ENCODE measurements around the gene PYGM.
"Not testable (repeated sequence)": the region's sequence is repeated elsewhere in the genome, so short reads cannot be mapped to it uniquely, and the experiment has no call there.

The PYGM gene

DNA sequence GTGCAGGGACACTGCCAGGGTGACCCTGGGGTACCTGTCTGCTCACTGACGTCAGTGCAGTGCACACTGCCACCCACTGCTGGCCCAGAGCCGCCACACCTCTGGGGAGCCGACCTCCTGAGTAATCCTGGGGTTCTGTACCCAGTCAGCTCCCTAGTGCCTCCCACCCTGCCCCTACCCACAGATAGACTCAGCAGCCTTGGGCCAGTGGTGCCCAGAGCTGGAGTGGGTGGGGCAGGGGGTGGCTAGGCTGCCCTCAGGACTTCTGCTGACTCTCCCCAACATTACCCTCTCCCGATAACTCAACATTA, 42.6 kb downstream of the PYGM start:
- no peak for DNase-seq (ENCODE audit: low spot score)
- FAIRE-seq: no peak

DNA sequence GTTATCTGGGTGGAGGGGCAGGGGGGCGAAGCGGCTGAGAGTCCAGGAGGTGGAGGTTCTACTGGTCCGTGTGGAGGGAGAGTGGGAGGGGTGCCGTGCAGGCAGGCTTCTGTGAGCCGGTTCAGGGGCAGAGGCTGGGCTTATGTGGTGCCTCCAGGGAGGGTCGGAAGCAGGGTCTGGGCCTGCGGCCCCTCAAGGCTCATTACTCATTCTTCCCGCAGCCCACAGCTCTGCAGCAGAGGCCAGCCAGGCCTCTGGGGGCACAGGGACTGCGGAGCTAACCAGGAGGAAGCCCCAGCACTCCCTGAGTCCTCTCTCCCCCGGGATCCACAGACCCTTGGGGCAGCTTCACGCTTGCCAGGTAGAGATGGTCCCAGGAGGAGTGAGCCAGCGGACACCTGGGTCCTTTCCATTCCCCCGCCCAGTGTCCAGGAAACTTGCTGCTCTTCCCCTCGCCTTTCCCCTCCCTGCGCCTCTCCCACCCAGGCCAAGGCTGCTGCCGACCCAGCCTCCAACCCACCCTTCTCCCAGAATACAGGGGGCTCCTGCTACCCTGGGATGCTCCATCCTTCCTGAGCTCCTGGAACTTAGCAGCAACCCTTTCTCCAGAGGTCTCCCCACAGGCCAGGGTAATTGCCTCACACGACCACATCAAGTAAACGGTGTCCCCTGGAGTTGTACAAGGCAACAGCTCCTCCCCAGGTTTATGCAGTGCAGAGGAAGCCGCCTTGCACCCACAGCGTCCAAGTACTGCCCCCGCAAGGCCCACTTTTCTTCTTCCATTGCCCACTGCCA, 43.1 kb downstream of the PYGM start:
- DNase-seq (ENCODE audit: low spot score) (no peak), FAIRE-seq (no peak)

DNA sequence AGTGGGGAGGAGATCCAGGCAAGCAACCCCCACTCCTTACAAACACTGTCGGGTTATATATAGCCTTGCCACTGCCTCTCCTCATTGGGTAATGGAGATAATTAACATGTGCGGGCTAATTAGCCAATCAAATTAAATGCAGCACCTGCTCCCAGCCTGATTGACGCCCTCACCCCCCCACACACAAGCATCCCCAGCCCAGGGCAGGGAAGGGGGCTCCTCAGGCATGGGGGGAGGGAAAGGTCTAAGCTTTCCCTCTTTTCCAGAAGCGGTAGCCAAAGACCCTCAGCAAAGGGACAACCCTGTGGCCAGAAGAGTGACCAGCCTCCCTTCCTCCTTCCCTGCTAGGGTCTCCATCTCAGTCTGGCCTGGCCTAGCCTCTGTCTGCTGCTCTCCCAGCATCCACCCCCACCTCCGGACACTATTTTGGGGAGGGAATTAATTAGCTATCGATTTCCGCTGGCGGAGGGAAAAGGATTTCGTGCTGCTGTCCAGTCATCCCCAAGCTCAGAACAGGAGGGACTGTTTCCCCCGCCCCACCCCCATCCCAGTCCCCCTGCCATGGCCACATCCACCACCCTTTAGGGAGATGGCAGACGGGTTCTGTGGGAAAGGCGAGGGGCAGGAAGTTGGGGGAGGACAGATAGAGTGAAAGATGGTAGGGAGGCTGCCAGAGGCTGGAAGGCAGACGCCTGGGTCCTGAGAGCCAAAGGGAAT, 43.9 kb downstream of the PYGM start:
- FAIRE-seq: no peak
- no peak for DNase-seq (ENCODE audit: low spot score)

DNA sequence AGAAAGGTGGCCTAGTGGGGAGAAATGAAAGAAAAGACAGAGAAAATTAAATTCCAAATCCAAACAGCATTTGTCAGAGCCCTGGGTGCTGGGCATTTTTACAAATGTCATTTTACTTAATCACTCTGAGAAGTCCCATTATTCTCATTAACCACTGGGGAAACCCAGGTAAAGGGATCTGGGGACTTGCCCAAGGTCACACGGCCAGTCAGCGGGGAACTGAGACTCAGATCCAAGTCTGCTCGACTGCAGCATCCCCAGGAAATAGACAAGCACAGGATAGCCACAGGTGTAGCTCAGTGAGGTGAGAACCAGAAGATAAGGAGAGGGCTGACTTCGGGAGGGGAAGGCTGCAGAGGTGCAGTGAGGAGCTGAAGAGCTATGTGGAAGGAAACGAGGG, 44.7 kb downstream of the PYGM start:
- DNase-seq (ENCODE audit: low spot score) (no peak), FAIRE-seq (no peak)

DNA sequence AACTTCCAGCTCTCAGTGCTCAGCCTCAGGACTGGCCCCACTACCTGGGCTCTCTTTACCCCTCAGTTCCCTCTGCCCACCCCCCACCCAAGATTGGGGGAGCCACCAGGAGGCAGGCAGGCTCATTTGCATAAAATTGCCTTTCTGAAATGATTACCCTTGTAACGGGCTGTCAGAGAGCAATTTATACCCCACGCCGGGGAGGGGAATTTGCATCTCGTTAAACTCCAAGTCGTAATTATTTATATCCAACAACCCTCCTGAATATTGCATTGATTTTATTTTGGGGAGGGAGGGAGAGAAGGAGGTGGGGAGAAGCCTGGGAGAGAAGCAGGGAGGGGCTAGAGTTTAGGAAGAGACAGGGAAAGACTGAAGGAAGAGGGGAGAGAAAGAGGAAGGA, 45.1 kb downstream of the PYGM start:
- DNase-seq (ENCODE audit: low spot score) (no peak), FAIRE-seq (no peak)

DNA sequence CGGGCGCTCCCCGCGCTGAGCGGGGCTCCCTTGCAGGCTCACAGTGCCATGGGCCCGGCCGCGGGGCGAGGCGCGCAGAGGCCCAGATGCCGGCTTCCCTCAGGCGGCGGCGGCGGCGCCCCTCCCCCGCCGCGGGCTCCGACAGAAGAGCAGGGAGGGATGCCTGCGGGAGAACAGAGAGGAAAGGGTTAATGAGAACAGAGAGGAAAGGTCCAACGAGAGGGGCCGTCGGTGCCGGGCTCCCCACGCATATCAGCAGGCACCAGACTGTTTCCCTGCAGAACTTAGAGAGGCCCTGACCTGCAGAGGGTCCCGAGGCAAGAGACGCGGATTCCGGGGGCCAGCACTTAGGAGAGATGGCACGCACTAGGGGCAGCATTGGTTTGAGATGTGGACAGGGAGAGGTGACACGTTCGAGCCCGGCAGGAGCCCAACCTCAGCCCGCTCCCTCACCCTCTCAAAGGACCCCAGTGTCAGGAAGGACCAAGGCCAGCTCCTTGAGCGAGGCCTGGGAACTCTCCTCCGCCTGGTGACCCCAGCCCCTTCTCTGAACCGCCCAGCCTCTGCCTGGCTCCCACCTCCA, 45.9 kb downstream of the PYGM start:
- FAIRE-seq: no peak
- DNase-seq (ENCODE audit: low spot score): no peak

DNA sequence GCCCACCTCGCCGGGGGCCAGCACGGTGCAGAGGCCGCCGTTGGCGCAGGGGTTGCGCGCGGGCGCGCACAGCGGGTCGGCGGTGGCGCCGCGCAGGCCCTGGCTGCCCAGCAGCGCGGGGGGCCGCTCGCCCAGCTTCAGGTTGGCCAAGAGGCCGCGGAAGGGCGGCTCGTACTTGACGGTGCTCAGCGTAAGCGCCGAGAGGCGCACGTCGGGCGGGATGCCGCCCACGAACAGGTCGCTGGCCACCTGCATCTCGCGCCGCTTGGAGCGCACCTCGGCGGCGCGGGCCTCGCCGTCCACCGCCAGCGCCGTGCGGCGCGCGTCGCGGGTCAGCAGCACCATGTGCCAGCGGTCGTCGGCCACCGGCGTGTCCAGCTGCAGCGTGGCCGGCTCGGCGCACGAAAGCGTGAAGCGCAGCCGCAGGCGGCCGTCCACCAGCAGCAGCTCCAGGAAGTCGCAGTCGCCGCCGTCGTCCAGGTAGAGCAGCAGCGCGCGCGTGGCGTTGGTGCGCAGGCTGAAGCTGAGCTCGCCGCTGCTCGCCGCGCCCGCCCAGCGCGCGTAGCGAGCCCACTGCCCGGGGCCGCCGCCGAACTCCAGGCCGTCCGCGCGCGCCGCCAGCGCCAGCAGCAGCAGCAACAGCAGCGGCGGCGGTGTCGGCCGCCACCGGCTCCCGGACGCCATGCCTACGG, 46.6 kb downstream of the PYGM start:
- DNase-seq (ENCODE audit: low spot score): no peak
- FAIRE-seq: no peak

DNA sequence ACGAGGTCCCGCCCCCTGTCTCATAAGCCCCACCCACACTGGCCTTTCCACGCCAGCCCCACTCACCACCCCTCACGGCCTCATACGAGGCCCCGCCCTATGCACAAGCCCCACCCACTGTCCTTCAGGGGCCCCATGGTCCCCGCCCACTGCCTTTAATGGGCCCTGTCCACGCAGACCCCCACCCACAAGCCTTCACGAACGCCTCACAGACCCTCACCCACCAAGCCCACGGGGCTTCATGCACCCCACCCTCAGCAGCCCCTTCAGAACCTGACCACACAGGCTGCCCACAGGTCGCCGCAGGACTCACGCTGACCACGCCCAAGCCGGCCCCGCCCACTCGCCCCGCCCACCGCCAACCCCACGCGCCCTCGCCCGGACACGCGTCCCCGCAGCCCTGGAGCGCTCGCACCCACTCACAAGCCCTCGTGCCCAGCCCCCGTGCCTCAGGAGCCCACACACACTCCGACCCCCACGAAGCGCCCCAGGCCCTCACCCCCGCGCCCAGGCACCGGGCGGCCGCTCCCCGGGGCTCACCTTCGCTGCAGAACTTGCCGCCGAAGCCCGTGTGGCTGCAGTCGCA, 47.3 kb downstream of the PYGM start:
- DNase-seq (ENCODE audit: low spot score) (no peak), FAIRE-seq (no peak)

DNA sequence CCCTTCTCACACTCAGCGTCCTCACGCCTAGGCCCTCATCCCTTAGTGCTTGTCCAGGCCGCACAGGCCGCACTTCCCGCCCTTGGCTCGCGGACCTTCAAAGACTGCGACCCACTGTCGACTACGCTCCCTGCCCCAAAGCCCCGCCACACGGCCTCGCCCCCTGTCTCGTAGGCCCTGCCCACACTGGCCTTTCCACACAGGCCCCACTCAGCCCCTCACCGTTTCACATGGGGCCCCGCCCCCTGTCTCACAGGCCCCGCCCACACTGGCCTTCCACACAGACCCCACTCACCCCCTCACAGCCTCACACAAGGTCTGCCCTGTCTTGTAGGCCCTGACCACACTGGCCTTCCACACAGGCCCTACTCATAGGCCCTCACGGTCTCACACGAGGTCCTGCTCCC, 47.8 kb downstream of the PYGM start:
- DNase-seq (ENCODE audit: low spot score) (no peak), FAIRE-seq (no peak)

DNA sequence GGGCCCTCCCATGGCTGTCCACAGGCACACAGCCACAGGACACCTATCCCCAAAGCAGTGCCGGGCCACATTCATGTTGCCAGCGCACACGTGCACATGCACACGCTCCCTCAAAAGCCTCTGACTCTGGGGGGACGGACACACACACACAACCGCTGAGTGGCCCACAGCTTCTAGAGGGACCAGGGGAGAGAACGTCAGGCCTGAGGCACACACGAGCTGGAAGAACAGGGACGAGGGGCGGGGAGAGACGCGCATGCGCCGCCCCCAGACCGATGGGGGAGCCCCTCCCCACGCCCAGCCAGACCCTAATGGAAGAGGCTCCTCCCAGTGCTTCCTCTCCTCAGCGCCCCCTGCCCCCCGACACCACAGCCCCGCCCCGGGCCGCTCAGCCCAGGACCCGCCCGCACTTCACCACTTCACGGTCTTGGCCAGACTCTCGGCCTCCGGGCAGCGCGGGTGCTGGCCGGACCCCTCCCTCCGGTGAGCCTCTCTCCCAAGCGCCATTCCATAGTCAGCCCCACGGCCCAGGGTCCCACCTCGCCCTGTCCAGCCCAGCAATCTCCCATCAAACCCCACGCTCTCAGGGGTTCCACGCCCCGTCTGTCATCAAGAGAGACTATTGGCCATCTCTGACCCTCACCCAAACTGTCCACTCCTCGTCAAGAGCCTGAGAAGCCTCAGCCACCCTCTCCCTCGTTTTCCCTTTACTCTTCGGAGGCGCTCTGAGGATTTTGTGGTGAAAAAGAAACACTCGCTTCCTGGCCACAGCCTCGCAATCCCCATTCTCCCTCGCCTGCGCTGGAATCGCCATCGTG, 48.4 kb downstream of the PYGM start:
- no peak for DNase-seq (ENCODE audit: low spot score)
- no peak for FAIRE-seq

DNA sequence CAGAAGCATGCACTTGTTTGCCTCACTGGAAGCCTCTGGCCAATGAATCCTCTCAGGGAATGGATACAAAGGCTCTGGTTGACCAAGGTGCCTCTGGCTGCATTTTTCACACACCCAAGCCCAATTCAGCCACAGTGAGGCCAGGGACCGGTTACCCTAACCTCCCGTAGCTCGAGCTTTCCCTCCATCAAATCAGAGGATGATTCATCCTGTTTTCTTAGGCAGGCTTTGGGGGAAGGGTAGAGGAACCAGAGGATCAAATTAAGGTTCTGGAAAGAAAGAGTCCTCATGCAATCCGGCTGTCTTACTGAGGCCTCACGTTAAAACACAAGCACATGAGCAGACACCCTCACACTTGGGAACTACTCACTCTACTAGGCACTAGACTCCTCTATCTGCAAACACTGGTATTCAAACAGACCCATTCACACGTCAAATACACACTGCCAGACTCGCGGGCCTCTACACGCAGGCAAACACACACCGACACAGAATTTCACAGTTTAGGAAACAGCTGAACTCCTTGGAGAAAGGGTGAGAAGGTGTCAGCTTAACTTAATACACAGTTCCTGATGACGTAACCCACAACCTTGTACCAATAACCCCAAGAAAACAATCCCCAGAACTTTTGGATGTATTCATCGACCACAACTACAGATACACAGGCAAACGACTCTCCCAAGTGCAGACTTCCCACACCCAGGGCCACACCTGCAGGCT, 49.2 kb downstream of the PYGM start:
- FAIRE-seq (no peak), DNase-seq (ENCODE audit: low spot score) (no peak)

DNA sequence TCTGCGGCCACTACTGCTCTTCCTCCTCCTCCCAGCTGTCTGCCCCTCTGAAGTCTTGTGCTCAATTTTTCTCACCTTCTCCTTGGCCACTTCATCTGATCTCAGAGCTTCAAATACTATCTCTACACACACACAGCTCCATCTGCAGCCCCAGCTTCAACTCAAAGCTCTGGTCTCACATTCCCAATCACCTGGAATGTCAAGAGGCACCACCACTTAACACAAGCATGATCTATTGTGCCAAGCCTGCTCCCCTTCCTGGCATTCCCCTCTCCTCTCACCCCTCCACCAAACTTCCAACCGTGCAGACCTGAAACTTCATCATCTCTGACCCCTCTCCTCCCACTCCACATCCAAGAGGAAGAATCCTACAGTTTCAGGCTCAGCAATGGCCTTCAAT, 54.3 kb downstream of the PYGM start:
- FAIRE-seq: no peak

DNA sequence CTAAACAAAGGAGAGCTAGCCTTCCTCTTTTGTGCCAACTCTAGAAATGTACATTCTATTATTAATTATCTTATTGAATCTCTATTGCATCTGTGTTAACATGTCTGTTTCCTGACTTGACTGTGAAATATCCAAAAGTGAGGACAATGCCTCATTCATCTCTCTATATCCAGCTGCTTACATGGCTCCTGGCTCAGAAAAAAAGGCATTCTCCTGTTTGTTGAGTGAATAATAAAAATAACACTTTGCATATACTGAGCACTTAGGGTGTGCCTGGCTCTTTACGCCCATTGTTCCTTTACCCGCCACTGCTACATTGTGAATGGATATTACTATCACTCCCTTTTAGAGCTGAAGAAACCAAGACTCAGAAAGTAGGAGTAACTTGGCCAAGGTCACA, 56.7 kb downstream of the PYGM start:
- no peak for FAIRE-seq
- DNase-seq (ENCODE audit: low spot score): no peak

More for the DNA sequence above, 54.3 kb downstream of the PYGM start:
- no peak for DNase-seq (ENCODE audit: low spot score)

DNA sequence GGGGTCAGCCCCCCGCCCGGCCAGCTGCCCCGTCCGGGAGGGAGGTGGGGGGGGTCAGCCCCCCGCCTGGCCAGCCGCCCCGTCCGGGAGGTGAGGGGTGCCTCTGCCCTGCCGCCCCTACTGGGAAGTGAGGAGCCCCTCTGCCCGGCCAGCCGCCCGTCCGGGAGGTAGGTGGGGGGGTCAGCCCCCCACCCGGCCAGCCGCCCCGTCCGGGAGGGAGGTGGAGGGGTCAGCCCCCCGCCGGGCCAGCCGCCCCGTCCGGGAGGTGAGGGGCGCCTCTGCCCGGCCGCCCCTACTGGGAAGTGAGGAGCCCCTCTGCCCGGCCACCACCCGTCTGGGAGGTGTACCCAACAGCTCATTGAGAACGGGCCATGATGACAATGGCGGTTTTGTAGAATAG, 57.8 kb downstream of the PYGM start:
- DNase-seq (ENCODE audit: low spot score); FAIRE-seq: not testable (repeated sequence)

DNA sequence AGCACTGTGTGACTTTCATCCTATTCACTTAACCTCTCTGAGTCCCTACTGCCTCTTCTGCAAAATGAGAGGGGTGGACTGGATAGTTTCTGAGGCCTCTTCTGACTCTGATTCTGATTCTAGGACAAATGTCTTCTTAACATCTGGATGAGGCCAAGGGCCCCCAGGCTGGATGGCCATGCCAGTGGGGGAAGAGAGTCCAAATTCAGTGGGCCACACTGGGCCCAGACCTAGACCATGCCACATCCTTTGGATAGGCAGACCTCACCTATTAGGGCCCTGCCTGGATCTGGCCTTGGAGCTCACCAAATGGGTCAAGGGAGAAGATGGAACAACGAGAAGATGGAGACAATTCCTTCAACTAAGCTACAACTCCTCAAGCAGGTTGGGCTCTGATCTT, 61.3 kb downstream of the PYGM start:
- FAIRE-seq: no peak
- no peak for DNase-seq (ENCODE audit: low spot score)

DNA sequence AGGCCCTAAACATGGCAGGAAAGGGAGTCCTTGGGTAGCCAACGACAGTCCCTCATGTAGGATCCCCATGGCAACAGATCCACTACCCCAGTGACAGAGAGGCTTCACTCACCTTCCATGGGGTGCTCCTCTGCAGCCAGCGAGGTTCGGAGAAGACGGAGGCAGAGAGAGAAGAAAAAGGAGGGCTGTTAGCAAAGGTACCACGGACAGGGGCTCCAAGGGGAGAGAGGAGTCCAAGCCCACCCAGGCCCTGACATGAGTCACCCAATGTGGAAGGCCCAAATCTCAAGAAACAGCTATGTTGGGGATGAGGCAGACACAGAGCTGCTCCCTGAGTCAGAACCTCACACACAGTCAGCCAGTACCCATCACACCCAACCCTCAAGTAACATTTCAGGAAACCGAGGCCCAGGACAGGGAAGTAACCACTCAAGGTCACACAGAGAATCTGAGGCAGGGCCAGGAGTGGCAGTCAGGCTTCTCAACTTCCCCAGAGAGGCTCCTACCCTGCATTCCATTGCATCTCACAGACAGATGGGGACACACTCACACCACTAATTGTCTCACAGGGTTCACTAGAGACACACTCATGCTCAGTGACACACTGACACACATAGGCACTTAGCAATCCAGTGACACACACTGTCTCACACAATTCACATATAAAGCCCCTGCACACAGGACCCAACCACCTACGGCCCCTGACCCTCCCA, 62.0 kb downstream of the PYGM start:
- FAIRE-seq (no peak), DNase-seq (ENCODE audit: low spot score) (no peak)

Measured in RCC 7860 (cell line).